Hematopoietic multipotent progenitor cell treated with erythropoietin and hydrocortisone succinate and interleukin-3 and kit ligand, for 6 days (in vitro differentiated cells): Measurements from ENCODE around the gene CERK.
"Not testable (repeated sequence)": the region's sequence is repeated elsewhere in the genome, so short reads cannot be mapped to it uniquely, and the experiment has no call there.

Experiments used
- DNase-seq: peaks from one replicate; pipeline ENCODE4 v3.0.0-alpha.2; 2015

CERK gene

GRCh38 chr22:46659791-46660186 is 78.3 kb downstream of the CERK start:
- no peak for DNase-seq

- DNase-seq = no peak
These were observed 78.8 kb downstream of the CERK start for GRCh38 chr22:46659059-46659790.

- no peak for DNase-seq
These were observed 79.8 kb downstream of the CERK start for GRCh38 chr22:46657996-46658947.

GRCh38 chr22:46657655-46657953 is 80.4 kb downstream of the CERK start:
- DNase-seq = no peak

GRCh38 chr22:46656856-46657654 is 81.0 kb downstream of the CERK start:
- DNase-seq = no peak

- DNase-seq = no peak
These were observed 82.0 kb downstream of the CERK start for GRCh38 chr22:46655861-46656608.

GRCh38 chr22:46654927-46655595 is 83.0 kb downstream of the CERK start:
- DNase-seq = no peak

- no peak for DNase-seq
These were observed 83.6 kb downstream of the CERK start for GRCh38 chr22:46654426-46654825.

GRCh38 chr22:46653596-46653995 is 84.5 kb downstream of the CERK start:
- no peak for DNase-seq

- no peak for DNase-seq
These were observed 85.2 kb downstream of the CERK start for GRCh38 chr22:46652847-46653331.

GRCh38 chr22:46652081-46652846 is 85.8 kb downstream of the CERK start:
- peak; percentile 40 for DNase-seq

GRCh38 chr22:46651316-46651715 is 86.7 kb downstream of the CERK start:
- DNase-seq = no peak

GRCh38 chr22:46650078-46650810 is 87.8 kb downstream of the CERK start:
- DNase-seq = peak; percentile 30

- peak; percentile 87 for DNase-seq
These were observed 88.6 kb downstream of the CERK start for GRCh38 chr22:46649141-46650077.

GRCh38 chr22:46648225-46648820 is 89.7 kb downstream of the CERK start:
- DNase-seq = not testable (repeated sequence)

GRCh38 chr22:46646531-46647215 is 91.4 kb downstream of the CERK start:
- DNase-seq = peak; percentile 42

- not testable (repeated sequence) for DNase-seq
These were observed 95.1 kb downstream of the CERK start for GRCh38 chr22:46642840-46643480.
